CD4-positive, alpha-beta T cell treated with Interleukin-2 at 100 ng/mL for 4 hours (primary cell): ENCODE measurements around the gene FOXJ2.
"Not testable (repeated sequence)": the region's sequence is repeated elsewhere in the genome, so short reads cannot be mapped to it uniquely, and the experiment has no call there.

Source experiments
- DNase-seq: peaks from one replicate; pipeline ENCODE4 v3.0.0-alpha.2; 2020; ENCODE audit warnings: low spot score

Gene FOXJ2

GRCh38 chr12:8032242-8033152 is at the start of gene FOXJ2:
Gene FOXJ2, plus strand, starts transcription at chr12:8032716. Its CDS starts 7,117 bp downstream, at chr12:8039833.
- peak; percentile 80 for DNase-seq

GRCh38 chr12:7983019-7983418 is 49.5 kb upstream of the FOXJ2 start:
- not testable (repeated sequence) for DNase-seq

GRCh38 chr12:7983460-7983859 is 49.1 kb upstream of the FOXJ2 start:
- DNase-seq: not testable (repeated sequence)

GRCh38 chr12:7984900-7985299 is 47.6 kb upstream of the FOXJ2 start:
- no peak for DNase-seq

GRCh38 chr12:7985802-7986418 is 46.6 kb upstream of the FOXJ2 start:
- no peak for DNase-seq

GRCh38 chr12:7989827-7990491 is 42.6 kb upstream of the FOXJ2 start:
- DNase-seq: peak; percentile 88

GRCh38 chr12:7991535-7991934 is 41.0 kb upstream of the FOXJ2 start:
- no peak for DNase-seq

GRCh38 chr12:7994731-7995205 is 37.7 kb upstream of the FOXJ2 start:
- no peak for DNase-seq

GRCh38 chr12:7995266-7995963 is 37.1 kb upstream of the FOXJ2 start:
- DNase-seq: peak; percentile 89

- not testable (repeated sequence) for DNase-seq
These were observed 31.7 kb upstream of the FOXJ2 start for GRCh38 chr12:8000827-8001226.

- DNase-seq: not testable (repeated sequence)
These were observed 31.0 kb upstream of the FOXJ2 start for GRCh38 chr12:8001496-8001895.

- DNase-seq: not testable (repeated sequence)
These were observed 27.6 kb upstream of the FOXJ2 start for GRCh38 chr12:8004897-8005296.

GRCh38 chr12:8011331-8011730 is 21.2 kb upstream of the FOXJ2 start:
- DNase-seq: no peak

GRCh38 chr12:8012651-8013309 is 19.7 kb upstream of the FOXJ2 start:
- no peak for DNase-seq

GRCh38 chr12:8014836-8015235 is 17.7 kb upstream of the FOXJ2 start:
- DNase-seq: no peak

GRCh38 chr12:8018213-8018612 is 14.3 kb upstream of the FOXJ2 start:
- DNase-seq: not testable (repeated sequence)

- no peak for DNase-seq
These were observed 13.6 kb upstream of the FOXJ2 start for GRCh38 chr12:8018666-8019581.

- DNase-seq: peak; percentile 99
These were observed 6.1 kb upstream of the FOXJ2 start for GRCh38 chr12:8026291-8026900.

GRCh38 chr12:8027856-8028255 is 4.7 kb upstream of the FOXJ2 start:
- DNase-seq: no peak

GRCh38 chr12:8028267-8028666 is 4.2 kb upstream of the FOXJ2 start:
- no peak for DNase-seq
